DOHH2 (cell line): ENCODE results near the gene FHOD3.

ENCODE experiments used
- H3F3A ChIP-seq: fragments of 200-600 bp; sonication (generic), shearing (Covaris generic); 2 replicates; pipeline ENCODE4 v1.6.0; 2016; ENCODE audit warnings: antibody characterized with exemption, mild to moderate bottlenecking; ENCODE audit not compliant: control insufficient read depth, insufficient read depth
- H3K27ac ChIP-seq: fragments of 200-600 bp; sonication (generic); 2 replicates; pipeline ENCODE4 v1.5.1; 2014; ENCODE audit warnings: low read depth, mild to moderate bottlenecking, low read length, moderate library complexity
- H3K27me3 ChIP-seq: fragments of 200-600 bp; sonication (generic); 2 replicates; pipeline ENCODE4 v1.6.1; 2014; ENCODE audit warnings: mild to moderate bottlenecking, low read length, mixed read lengths; ENCODE audit not compliant: control insufficient read depth
- H3K36me3 ChIP-seq: fragments of 200-600 bp; sonication (generic); 2 replicates; pipeline ENCODE4 v1.6.1; 2014; ENCODE audit warnings: mild to moderate bottlenecking, low read length, moderate library complexity, mixed read lengths; ENCODE audit not compliant: control insufficient read depth
- H3K4me1 ChIP-seq: fragments of 200-600 bp; sonication (generic); 2 replicates; pipeline ENCODE4 v1.6.1; 2014; ENCODE audit warnings: mild to moderate bottlenecking, low read length, mixed read lengths; ENCODE audit not compliant: control insufficient read depth
- H3K4me2 ChIP-seq: fragments of 200-600 bp; sonication (generic); 2 replicates; pipeline ENCODE4 v1.6.0; 2014; ENCODE audit warnings: mild to moderate bottlenecking, low read length, moderate library complexity
- H3K4me3 ChIP-seq: fragments of 200-600 bp; sonication (generic); 2 replicates; pipeline ENCODE4 v1.5.1; 2014; ENCODE audit warnings: mild to moderate bottlenecking, low read length, mixed read lengths
- H3K79me2 ChIP-seq: fragments of 200-600 bp; sonication (generic); 2 replicates; pipeline ENCODE4 v1.6.1; 2014; ENCODE audit warnings: mild to moderate bottlenecking, low read length, mixed read lengths; ENCODE audit not compliant: control insufficient read depth
- H3K9me2 ChIP-seq: fragments of 200-600 bp; sonication (generic); replicated peaks from 2 replicates; pipeline ENCODE4 v1.6.1; 2014; ENCODE audit warnings: mild to moderate bottlenecking, low read length, mixed read lengths; ENCODE audit not compliant: control insufficient read depth
- H3K9me3 ChIP-seq: fragments of 200-600 bp; sonication (generic); 2 replicates; pipeline ENCODE4 v1.6.1; 2014; ENCODE audit warnings: antibody characterized with exemption, low read length, mixed read lengths; ENCODE audit not compliant: control insufficient read depth, insufficient read depth
- H4K20me1 ChIP-seq: fragments of 200-600 bp; sonication (generic); 2 replicates; pipeline ENCODE4 v1.6.0; 2014; ENCODE audit warnings: low read depth, mild to moderate bottlenecking, antibody characterized with exemption, low read length, moderate library complexity; ENCODE audit not compliant: control insufficient read depth, insufficient read depth
- EZH2phosphoT487 ChIP-seq: fragments of 200-600 bp; sonication (generic); IDR thresholded peaks from 2 replicates; pipeline ENCODE4 v1.6.1; 2017; ENCODE audit warnings: borderline replicate concordance, mild to moderate bottlenecking, antibody characterized with exemption, low read length, moderate library complexity, mixed read lengths
- TF ChIP-seq, protein P1 (sequence below): fragments of 200-600 bp; sonication (generic); IDR thresholded peaks from one replicate; pipeline ENCODE4 v1.5.1; 2014; ENCODE audit warnings: antibody characterized with exemption, mild to moderate bottlenecking, low read depth, low read length; ENCODE audit not compliant: poor library complexity, severe bottlenecking

The FHOD3 gene

DNA sequence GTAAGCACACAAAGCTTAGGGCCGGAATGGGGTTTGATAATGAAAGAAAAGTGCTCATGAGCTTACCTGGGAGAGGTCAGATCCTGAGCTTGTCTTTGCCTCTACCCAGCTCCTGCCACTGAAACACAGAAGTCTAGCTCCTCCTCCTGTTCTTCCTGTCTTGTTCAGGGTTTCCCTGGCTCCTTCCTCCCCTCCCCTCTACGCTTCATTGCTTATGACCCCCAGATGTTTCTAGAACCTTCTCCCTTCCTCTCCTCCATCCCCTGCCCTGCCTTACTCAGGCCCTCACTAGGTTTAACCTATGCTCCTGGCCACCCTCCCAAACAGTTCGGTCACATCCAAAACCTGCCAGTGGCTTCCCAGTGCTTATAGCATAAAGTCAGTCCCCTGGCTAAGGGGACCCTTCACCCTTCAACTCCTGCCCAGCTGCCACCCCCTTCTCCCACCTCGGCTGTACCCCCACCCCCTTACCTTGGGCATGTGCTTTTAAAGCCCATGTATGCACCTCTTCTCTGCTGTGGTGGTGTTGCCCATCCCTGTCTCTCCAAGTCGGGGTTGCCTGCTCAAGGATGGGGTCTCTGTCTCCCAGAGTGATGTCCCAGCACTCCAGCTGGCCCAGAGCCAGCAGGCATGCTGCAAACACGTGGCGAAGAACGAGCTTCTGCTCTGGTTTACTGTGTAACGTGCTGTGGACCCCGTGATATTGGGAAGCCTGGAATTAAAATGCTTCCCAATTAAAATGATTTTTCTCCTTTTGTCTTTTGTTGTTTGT lies 297.7 kb downstream of the FHOD3 start:
- H3K4me2 ChIP-seq = no peak overlapping the region
- no peaks in the 10 kb centered on the region for H3K36me3 ChIP-seq
- no peaks in the 10 kb centered on the region for H3K9me3 ChIP-seq
- no peak overlapping the region for H3K27ac ChIP-seq
- H4K20me1 ChIP-seq = no peaks in the 10 kb centered on the region
- H3K9me2 ChIP-seq = no peaks in the 10 kb centered on the region
- H3K4me1 ChIP-seq = no peaks in the 10 kb centered on the region
- H3K4me3 ChIP-seq = no peak overlapping the region
- no peaks in the 10 kb centered on the region for H3K79me2 ChIP-seq
- H3F3A ChIP-seq = no peaks in the 10 kb centered on the region
- TF ChIP-seq, protein P1, sequence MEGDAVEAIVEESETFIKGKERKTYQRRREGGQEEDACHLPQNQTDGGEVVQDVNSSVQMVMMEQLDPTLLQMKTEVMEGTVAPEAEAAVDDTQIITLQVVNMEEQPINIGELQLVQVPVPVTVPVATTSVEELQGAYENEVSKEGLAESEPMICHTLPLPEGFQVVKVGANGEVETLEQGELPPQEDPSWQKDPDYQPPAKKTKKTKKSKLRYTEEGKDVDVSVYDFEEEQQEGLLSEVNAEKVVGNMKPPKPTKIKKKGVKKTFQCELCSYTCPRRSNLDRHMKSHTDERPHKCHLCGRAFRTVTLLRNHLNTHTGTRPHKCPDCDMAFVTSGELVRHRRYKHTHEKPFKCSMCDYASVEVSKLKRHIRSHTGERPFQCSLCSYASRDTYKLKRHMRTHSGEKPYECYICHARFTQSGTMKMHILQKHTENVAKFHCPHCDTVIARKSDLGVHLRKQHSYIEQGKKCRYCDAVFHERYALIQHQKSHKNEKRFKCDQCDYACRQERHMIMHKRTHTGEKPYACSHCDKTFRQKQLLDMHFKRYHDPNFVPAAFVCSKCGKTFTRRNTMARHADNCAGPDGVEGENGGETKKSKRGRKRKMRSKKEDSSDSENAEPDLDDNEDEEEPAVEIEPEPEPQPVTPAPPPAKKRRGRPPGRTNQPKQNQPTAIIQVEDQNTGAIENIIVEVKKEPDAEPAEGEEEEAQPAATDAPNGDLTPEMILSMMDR = no peak
- TF ChIP-seq EZH2phosphoT487 = no peak
- no peaks in the 10 kb centered on the region for H3K27me3 ChIP-seq

DNA sequence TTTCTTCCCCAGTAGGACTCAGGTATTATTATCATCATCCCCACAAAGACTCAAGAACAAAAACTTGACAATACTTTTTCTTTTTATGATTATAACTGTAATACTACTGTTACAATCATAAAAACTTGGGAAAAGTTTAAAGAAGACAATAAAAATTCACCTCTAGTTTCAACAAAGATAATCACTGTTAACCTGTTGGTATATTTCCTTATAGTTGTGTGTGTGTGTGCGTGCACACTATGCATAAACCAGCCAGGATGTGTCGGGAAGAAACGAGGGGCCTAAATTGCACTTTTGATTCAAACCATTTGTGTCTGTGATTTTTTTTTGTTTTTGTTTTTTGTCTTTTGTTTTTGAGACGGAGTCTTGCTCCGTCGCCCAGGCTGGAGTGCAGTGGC lies 298.3 kb downstream of the FHOD3 start:
- H3K27me3 ChIP-seq = no peaks in the 10 kb centered on the region
- H3K79me2 ChIP-seq = no peaks in the 10 kb centered on the region
- no peaks in the 10 kb centered on the region for H3K36me3 ChIP-seq
- H4K20me1 ChIP-seq = no peaks in the 10 kb centered on the region
- no peak overlapping the region for H3K27ac ChIP-seq
- H3K4me1 ChIP-seq = no peaks in the 10 kb centered on the region
- TF ChIP-seq, protein P1 = no peak
- no peak for TF ChIP-seq EZH2phosphoT487
- H3K4me2 ChIP-seq = no peak overlapping the region
- H3K9me3 ChIP-seq = peaks cover 3% of the 10 kb centered on the region
- H3F3A ChIP-seq = no peaks in the 10 kb centered on the region
- H3K4me3 ChIP-seq = no peak overlapping the region
- no peaks in the 10 kb centered on the region for H3K9me2 ChIP-seq

DNA sequence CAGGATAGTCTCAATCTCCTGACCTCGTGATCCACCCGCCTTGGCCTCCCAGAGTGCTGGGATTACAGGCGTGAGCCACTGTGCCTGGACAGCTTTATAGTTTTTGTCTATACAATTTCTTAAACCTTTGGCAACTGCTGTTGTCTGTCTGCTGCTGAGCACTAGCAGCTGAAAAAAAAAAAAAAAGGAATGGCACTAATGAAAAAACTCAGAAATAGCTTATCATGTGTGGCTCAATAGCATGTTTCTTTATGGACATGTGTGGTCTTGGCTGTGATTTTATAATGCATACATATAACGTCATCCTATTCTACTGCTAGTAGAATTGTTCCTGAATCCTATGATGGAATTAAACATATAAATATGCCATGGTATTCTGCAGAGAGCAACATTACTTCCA lies 300.1 kb downstream of the FHOD3 start:
- Histone ChIP-seq H3K27ac (no peak overlapping the region), H3K36me3 (no peaks in the 10 kb centered on the region), H3K9me3 (peaks cover 14% of the 10 kb centered on the region), H3K4me3 (no peak overlapping the region), H3F3A (no peaks in the 10 kb centered on the region), H3K79me2 (no peaks in the 10 kb centered on the region), H3K4me1 (no peaks in the 10 kb centered on the region), H3K9me2 (no peaks in the 10 kb centered on the region), H4K20me1 (no peaks in the 10 kb centered on the region), H3K27me3 (no peaks in the 10 kb centered on the region), H3K4me2 (no peak overlapping the region)
- no peak for TF ChIP-seq EZH2phosphoT487
- TF ChIP-seq, protein P1 = no peak

DNA sequence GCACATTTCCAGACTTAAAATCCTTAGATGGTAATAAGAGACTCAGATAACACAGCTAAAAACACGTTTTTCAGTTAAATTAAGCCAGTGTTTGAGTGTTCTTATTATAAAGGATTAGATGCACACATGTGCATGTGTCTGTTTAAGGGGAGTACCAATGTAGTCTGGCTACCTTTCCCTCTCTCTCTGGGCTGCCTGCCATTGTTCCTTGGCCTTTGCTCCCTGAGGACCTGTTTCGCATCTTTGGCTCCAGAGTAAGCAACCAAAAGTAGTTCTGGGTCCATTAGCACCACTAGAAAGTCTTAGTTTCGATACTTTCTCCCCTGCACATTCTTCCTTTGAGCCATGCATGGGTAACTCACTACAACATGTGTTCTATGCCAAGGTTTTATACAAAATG lies 303.0 kb downstream of the FHOD3 start:
- no peaks in the 10 kb centered on the region for H3K9me2 ChIP-seq
- H3K9me3 ChIP-seq = peaks cover 14% of the 10 kb centered on the region
- H3K27me3 ChIP-seq = no peaks in the 10 kb centered on the region
- no peaks in the 10 kb centered on the region for H3K36me3 ChIP-seq
- TF ChIP-seq EZH2phosphoT487 = no peak
- TF ChIP-seq, protein P1 = no peak
- no peaks in the 10 kb centered on the region for H3K4me1 ChIP-seq
- H3K4me2 ChIP-seq = no peak overlapping the region
- no peaks in the 10 kb centered on the region for H4K20me1 ChIP-seq
- H3K79me2 ChIP-seq = no peaks in the 10 kb centered on the region
- no peaks in the 10 kb centered on the region for H3F3A ChIP-seq
- H3K27ac ChIP-seq = no peak overlapping the region
- H3K4me3 ChIP-seq = no peak overlapping the region
